ENCODE measurements around the gene NPAS2.

NPAS2 gene

DNA sequence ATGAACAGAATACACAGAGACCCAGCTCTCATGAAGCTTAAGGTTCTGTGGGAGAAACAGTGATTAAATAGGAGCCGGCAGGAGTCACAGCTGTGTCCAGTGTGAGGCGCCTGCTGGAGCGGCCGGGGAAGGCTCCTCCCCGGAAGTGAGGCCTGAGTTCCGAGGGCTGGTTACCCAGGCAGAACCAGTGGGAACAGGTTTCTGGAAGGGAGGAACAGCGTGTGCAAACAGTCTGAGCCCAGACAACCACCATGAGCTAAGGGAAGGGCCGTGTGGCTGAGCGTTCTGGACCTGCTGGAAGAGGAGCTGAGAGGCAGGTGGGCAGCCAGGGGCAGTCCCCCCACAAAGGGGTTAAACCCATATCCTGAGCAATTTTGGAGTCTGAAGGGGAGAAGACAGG lies 26.0 kb upstream of the NPAS2 start:
- DNase-seq (ENCODE audit: extremely low spot score, insufficient read length, low read depth): no peak
- no peak for FAIRE-seq

- DNase-seq (ENCODE audit: extremely low spot score, insufficient read length, low read depth): no peak
These were observed 23.3 kb upstream of the NPAS2 start for GRCh38 chr2:100796499-100797100.

GRCh38 chr2:100799686-100800085 lies 20.3 kb upstream of the NPAS2 start:
- FAIRE-seq (no peak), DNase-seq (ENCODE audit: extremely low spot score, insufficient read length, low read depth) (no peak)

More at GRCh38 chr2:100796499-100797100, 23.3 kb upstream of the NPAS2 start:
- no peak for FAIRE-seq

GRCh38 chr2:100800915-100801314 lies 19.0 kb upstream of the NPAS2 start:
- FAIRE-seq: no peak

GRCh38 chr2:100801402-100801801 lies 18.5 kb upstream of the NPAS2 start:
- DNase-seq (ENCODE audit: extremely low spot score, insufficient read length, low read depth) (no peak), FAIRE-seq (no peak)

More at GRCh38 chr2:100800915-100801314, 19.0 kb upstream of the NPAS2 start:
- DNase-seq (ENCODE audit: extremely low spot score, insufficient read length, low read depth): no peak

- FAIRE-seq (no peak), DNase-seq (ENCODE audit: extremely low spot score, insufficient read length, low read depth) (no peak)
These were observed 17.9 kb upstream of the NPAS2 start for GRCh38 chr2:100802066-100802465.

- DNase-seq (ENCODE audit: extremely low spot score, insufficient read length, low read depth) (no peak), FAIRE-seq (no peak)
These were observed 16.6 kb upstream of the NPAS2 start for GRCh38 chr2:100803334-100803733.

GRCh38 chr2:100806550-100806949 lies 13.4 kb upstream of the NPAS2 start:
- FAIRE-seq (no peak), DNase-seq (ENCODE audit: extremely low spot score, insufficient read length, low read depth) (no peak)

DNA sequence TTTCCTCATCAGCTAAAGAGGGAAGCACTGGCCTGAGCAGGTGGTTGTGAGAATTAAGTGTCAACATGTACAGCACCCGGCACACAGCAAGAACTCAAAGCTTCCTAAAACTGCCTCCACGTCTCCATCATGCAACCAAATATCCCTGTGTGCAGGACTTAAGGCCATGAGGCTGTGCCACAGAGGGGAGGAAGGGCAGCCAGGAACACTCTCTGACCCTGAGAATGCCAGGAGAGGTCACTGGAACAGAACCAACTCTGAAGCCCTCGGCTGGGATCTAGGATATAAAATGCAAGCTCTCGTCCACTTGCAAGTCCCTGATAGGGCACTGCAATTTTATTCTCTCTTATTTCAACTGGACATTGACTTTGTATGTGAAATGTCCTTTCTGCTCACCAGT lies 12.2 kb upstream of the NPAS2 start:
- DNase-seq (ENCODE audit: extremely low spot score, insufficient read length, low read depth) (no peak), FAIRE-seq (no peak)

- FAIRE-seq (no peak), DNase-seq (ENCODE audit: extremely low spot score, insufficient read length, low read depth) (no peak)
These were observed 11.4 kb upstream of the NPAS2 start for GRCh38 chr2:100808582-100808981.

DNA sequence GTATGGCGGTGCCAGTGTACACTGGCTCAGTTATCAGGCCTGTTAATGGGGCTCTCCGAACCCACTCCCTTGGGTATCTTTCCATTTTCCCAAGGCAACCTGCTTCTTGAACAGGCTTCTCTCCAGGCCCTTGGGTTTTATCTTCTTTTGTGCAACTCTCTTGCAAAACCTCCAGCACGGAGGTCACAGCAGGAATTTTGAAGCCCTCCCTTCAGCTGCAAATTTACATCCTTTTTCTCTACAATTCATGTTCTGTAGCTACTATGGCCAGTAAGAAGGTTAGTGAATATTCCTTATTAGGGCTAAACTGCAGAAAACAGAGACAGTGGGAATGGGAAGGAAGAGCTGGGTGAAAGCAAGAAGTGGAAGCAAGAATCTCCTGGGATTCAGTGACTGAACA lies 10.4 kb upstream of the NPAS2 start:
- no peak for DNase-seq (ENCODE audit: extremely low spot score, insufficient read length, low read depth)
- FAIRE-seq: no peak

- no peak for FAIRE-seq
These were observed 9.3 kb upstream of the NPAS2 start for GRCh38 chr2:100810603-100811145.

GRCh38 chr2:100812116-100812515 lies 7.8 kb upstream of the NPAS2 start:
- FAIRE-seq (no peak), DNase-seq (ENCODE audit: extremely low spot score, insufficient read length, low read depth) (no peak)

More at GRCh38 chr2:100810603-100811145, 9.3 kb upstream of the NPAS2 start:
- DNase-seq (ENCODE audit: extremely low spot score, insufficient read length, low read depth): no peak

DNA sequence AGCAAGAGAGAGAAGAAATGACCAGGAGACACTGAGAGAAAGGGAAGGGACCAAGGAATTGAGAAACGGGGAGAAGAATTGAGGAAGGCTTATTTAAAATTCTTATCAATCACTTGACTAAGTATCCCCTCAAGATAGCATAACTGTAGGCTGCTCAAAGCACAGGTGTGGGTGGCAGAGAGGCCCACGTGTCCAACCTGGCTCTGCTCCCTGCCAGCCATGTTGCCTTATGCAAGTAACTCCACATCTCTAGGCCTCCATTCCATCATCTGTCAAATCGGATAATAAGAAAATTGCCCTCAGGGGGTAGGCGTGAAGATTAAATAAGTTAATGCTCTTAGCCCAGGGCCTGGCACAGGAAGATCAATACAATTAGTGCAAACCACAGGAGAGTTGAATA lies 7.4 kb upstream of the NPAS2 start:
- FAIRE-seq (no peak), DNase-seq (ENCODE audit: extremely low spot score, insufficient read length, low read depth) (no peak)

DNA sequence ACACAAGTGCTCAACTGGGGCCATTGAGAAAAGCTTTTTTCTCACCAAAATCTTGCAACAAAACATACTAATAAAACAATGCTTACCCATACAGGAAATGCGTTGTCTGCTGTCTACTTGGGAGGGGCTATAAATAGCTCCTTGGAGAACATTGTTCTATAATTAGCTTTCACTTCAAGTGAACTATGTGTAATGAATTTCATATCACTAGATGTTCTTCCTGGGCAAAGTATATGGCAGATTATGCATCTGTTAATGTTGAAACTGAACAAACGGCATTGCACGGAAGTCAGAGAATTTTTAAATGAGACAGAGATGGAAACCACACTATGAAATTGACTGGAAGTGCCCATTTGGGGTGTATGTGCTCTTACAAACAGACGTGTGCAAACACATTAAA lies 6.4 kb upstream of the NPAS2 start:
- no peak for FAIRE-seq

GRCh38 chr2:100814043-100814442 lies 5.9 kb upstream of the NPAS2 start:
- no peak for DNase-seq (ENCODE audit: extremely low spot score, insufficient read length, low read depth)
- no peak for FAIRE-seq

More for the DNA sequence above, 6.4 kb upstream of the NPAS2 start:
- DNase-seq (ENCODE audit: extremely low spot score, insufficient read length, low read depth): no peak

- FAIRE-seq (no peak), DNase-seq (ENCODE audit: extremely low spot score, insufficient read length, low read depth) (no peak)
These were observed 5.5 kb upstream of the NPAS2 start for GRCh38 chr2:100814453-100814852.

DNA sequence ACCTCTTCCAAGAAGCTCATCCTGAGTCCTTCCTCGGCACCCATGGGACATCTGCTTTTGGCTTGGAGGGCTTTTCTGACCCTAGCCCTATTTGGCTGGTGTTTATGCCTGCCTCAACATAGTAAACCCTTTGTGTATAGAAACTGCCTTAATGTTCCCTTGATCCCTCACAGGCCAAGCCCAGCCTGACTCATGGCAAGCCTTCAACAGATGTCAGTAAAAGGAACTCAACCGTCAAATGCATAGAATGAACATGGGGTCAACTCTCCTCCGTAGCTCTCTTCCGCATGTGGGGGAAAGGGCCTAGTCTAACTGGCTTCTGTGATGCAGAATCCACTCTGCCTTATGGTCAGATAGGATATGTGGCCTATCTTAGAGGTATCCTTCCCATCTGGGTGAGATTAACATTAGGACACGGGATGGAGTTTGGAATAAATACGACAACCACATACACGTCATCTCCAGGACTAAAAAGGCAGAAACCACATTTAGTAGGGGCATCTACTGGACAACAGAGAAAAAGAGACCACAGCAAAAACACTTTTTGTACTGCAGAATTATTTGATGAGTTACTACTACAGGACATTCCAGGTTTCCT lies 2.5 kb upstream of the NPAS2 start:
- DNase-seq (ENCODE audit: extremely low spot score, insufficient read length, low read depth) (no peak), FAIRE-seq (no peak)

DNA sequence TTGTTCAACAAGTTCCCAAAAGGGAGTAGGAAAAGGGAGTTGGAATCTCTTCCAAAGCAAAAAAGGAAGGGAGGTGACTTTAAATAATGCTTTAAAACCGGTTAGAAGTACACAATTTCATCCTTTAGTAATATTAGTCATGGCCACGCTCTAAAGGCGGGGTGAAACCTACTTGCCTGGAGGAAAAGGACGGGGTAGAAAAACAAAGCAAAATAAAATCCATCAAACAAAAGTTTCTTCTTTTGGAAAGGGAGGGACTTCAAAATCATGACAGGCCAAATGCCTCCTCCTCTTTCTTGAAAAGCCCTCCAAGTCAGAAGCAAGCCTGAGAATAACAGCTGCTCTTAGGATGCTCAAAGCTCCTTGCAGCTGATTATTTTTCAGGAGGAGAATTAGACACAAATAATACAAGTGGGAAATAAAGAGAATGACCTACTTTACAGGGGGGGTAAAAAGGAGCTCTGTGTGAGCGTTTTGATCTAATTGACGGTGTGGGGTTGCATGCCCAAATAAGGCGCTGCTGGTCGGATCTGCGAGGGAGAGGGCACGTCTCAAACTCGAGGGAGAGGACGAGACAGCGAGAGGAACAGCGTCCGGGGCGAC lies 1.8 kb upstream of the NPAS2 start:
- FAIRE-seq: no peak
- DNase-seq (ENCODE audit: extremely low spot score, insufficient read length, low read depth): no peak

DNA sequence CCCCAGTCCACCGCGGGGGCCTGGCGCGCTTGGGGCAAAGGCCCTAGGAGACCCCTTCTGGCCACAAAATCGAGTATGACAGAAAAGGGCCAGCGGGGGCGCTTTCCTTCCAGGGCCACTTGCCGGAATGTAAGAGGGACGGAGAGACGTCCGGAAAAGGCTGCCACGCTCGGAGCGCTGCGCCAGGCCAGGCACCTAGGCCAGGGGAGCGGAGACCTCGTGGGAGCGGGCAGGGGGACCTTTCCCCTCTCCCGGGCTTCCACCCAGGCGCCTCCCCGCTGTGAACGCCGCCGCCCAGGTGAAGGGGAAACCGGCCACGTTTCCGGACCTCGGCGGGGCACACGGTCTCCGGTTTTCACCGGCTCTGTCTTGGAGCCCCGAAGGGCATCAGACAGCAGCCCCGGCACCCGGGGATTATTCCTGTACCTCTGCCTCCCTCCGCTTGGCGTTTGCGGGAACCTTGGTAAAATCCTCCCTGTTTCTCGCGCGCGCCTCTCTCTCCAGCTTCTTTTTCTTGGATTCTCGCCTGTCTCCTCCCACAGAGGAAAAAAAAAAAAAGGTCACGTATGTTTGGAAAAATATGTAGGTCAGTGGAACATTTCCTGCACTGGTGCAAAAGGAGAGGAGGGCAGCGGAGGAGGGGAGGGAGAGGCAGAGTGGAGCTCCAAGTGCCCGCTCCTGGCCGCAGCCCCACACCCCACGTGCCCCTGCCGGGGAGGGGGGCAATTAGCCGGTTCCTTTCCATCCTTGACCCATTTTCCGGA lies 1.2 kb upstream of the NPAS2 start:
- no peak for FAIRE-seq
- DNase-seq (ENCODE audit: extremely low spot score, insufficient read length, low read depth): no peak

DNA sequence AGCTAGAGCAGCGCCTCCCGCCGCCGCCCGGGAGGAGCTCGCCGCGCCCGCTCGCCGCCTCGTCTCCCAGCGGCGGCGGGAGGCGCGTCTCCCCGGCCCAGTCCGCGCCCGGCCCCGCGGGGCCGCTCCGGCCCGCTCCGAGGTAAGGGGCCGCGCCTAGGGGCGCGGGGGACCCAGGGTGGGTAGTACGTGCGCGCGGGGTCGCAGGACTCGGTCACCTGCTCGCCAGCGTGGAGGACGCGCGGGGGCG lies 259 bp downstream of the NPAS2 start:
- no peak for FAIRE-seq
- no peak for DNase-seq (ENCODE audit: extremely low spot score, insufficient read length, low read depth)
